ENCODE results near the gene RTEL1.

RTEL1 gene

DNA sequence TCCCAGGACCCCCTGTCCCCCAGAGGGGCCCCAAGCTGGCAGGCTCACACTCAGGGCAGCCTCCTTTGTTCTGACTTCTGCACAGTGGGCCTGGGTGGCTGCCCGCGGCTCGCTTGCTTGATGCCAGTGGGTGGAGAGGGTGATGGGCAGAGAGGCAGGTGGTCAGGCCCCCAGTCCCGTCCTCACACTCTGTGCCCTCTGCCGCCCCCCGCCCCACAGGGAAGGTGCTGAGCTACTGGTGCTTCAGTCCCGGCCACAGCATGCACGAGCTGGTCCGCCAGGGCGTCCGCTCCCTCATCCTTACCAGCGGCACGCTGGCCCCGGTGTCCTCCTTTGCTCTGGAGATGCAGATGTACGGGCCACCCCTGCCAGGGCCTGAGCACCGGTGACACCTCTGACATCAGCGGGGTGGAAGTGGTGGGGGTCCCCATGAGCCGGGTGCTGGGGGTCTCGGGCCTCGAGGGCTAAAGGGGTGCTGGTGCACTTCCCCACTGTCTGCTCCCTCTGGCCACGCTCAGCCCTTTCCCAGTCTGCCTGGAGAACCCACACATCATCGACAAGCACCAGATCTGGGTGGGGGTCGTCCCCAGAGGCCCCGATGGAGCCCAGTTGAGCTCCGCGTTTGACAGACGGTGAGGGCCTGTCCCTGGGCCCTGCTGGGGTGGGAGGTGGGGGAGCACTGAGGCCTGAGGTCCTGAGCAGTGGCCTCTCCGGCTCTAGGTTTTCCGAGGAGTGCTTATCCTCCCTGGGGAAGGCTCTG, 29.5 kb downstream of the RTEL1 start:
- no peak for DNase-seq (ENCODE audit: low read depth in 1 of 2, low spot score in 1 of 2)

- DNase-seq (ENCODE audit: low read depth in 1 of 2, low spot score in 1 of 2) = no peak
Observed at GRCh38 chr20:63688228-63689045, 30.3 kb downstream of the RTEL1 start.

DNA sequence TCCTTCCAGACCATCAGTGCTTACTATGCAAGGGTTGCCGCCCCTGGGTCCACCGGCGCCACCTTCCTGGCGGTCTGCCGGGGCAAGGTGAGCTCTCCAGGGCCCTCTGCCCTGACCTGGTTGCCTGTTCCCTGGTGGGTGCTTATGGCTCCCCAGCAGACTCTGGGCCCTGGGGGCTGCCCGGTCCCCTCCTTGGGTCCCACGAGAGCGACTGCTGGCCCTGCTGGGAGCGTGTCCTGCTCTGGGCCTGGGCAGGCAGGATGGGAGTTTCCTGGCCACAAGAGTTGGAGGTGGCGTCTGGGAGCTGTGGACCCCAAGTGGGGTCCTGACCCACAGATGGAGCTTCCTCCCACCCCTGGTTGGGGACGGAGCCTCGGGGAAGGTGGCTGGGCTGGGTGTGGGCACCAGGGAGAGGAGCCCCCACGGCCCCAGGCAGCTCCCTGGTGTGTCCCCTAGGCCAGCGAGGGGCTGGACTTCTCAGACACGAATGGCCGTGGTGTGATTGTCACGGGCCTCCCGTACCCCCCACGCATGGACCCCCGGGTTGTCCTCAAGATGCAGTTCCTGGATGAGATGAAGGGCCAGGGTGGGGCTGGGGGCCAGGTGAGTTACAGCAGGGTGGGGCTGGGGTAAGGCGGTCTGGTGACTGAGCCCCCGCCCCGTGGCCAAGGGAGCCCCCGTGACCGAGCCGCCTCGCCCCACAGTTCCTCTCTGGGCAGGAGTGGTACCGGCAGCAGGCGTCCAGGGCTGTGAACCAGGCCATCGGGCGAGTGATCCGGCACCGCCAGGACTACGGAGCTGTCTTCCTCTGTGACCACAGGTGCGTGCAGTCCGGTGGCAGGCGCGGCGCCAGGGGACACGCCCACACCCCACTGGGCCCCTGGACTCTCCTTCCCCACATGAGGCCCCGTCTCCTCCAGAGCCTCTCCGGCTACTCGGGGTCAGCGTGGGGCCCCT, 31.2 kb downstream of the RTEL1 start:
- DNase-seq (ENCODE audit: low read depth in 1 of 2, low spot score in 1 of 2) = no peak

DNA sequence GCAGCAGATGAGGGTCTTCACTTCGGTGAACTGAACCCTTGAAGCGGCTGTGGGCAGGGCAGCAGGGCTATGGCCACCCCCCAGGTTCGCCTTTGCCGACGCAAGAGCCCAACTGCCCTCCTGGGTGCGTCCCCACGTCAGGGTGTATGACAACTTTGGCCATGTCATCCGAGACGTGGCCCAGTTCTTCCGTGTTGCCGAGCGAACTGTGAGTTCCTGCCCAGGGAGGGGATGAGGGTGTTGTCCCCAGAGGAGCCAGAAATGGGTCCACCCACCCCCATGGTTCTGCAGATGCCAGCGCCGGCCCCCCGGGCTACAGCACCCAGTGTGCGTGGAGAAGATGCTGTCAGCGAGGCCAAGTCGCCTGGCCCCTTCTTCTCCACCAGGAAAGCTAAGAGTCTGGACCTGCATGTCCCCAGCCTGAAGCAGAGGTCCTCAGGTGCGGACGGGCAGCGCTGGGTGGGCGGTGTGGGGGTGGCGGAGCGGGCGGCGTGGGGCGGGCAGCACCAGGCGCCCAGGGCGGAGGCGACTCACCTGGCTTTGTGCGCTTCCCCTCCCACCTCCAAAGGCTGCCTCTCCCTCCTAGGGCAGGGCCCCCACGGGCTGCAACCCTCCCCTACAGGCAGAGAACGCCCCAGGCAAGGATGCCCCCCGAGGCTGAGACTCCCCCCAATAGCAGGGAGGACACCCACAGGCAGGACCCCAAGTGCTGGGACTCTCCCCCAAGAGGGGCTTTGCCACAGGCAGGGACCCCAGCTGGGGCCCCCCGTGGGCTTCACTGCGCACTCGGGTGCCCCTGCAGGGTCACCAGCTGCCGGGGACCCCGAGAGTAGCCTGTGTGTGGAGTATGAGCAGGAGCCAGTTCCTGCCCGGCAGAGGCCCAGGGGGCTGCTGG, 32.1 kb downstream of the RTEL1 start:
- DNase-seq (ENCODE audit: low read depth in 1 of 2, low spot score in 1 of 2) = no peak

DNA sequence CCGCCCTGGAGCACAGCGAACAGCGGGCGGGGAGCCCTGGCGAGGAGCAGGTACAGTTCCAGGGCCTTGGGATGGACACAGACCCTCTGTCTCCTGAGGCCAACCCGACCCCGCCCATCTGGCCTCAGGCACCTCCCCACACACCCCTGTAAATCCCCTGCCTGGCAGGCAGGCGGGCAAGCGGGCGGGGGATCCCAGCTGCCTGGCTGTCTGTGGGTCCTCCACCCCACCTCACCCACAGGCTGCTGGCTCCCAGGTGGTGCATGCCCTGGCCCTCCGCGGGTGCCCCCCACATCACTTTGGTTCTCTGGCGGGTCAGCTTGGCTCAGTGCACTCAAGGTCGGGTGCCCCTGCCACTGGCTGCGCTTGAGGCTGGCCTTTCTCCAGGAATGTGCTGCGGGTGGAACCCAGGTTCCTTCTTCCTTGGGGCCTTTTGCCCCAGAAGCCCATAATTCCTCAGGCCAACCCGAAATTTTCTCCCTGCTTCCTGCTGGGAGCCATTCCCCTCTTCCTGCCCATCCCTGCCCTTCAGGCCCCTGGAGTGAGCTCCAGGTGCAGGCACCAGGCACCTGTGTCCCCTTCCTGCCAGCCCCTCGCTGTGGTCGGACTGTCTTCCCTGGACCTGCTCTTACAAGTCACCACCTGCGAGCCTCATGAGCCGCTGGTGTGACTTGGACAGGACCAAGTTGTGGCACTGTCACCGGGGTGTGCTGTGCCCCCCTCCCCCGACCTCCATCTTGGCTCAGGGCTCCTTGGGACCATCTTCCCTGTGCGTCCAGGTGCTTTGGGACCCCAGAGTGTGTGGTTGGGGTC, 33.0 kb downstream of the RTEL1 start:
- DNase-seq (ENCODE audit: low read depth in 1 of 2, low spot score in 1 of 2) = no peak

GRCh38 chr20:63691711-63692435, 33.8 kb downstream of the RTEL1 start:
- no peak for DNase-seq (ENCODE audit: low read depth in 1 of 2, low spot score in 1 of 2)

DNA sequence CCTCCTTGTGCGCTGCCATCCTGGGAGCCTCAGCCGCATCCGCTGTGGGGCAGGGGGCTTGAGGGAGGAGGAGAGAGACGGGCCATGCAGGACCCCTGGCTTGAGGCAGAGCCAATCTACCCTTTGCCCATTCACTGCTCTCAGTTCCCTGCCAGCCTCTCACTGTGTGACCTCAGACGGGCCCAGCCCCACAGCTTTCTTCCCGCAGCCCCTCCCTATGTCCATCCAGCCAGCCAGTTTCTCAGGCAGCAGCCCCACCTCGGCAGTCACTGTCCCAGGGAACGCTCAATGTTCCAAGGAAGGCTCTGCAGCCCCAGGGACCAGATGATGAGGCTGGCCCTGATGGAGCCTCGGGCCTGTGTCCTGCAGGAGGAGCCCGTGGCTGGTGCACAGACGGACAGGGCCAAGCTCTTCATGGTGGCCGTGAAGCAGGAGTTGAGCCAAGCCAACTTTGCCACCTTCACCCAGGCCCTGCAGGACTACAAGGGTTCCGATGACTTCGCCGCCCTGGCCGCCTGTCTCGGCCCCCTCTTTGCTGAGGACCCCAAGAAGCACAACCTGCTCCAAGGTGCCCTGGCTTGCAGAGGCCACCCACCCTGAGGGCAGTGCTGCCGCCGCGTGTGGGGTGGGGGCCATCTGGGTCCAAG, 34.4 kb downstream of the RTEL1 start:
- DNase-seq (ENCODE audit: low read depth in 1 of 2, low spot score in 1 of 2) = no peak

DNA sequence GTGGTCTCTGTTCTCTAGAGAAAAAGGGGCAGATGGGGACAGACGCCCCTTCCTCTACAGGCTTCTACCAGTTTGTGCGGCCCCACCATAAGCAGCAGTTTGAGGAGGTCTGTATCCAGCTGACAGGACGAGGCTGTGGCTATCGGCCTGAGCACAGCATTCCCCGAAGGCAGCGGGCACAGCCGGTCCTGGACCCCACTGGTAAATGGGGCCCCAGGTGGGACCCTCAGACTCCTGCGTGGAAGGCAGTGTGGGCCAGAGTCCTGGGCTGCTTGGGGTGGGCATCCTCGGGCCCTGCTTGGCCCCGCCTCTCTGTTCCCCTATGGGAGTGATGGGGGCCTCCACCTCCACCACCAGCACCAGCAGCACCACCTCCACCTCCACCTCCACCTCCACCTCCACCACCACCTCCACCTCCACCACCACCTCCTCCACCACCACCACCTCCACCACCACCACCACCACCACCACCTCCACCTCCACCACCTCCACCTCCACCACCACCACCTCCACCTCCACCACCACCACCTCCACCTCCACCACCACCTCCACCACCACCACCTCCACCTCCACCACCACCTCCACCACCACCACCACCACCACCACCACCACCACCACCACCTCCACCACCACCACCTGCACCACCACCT, 35.1 kb downstream of the RTEL1 start:
- DNase-seq (ENCODE audit: low read depth in 1 of 2, low spot score in 1 of 2) = no peak

DNA sequence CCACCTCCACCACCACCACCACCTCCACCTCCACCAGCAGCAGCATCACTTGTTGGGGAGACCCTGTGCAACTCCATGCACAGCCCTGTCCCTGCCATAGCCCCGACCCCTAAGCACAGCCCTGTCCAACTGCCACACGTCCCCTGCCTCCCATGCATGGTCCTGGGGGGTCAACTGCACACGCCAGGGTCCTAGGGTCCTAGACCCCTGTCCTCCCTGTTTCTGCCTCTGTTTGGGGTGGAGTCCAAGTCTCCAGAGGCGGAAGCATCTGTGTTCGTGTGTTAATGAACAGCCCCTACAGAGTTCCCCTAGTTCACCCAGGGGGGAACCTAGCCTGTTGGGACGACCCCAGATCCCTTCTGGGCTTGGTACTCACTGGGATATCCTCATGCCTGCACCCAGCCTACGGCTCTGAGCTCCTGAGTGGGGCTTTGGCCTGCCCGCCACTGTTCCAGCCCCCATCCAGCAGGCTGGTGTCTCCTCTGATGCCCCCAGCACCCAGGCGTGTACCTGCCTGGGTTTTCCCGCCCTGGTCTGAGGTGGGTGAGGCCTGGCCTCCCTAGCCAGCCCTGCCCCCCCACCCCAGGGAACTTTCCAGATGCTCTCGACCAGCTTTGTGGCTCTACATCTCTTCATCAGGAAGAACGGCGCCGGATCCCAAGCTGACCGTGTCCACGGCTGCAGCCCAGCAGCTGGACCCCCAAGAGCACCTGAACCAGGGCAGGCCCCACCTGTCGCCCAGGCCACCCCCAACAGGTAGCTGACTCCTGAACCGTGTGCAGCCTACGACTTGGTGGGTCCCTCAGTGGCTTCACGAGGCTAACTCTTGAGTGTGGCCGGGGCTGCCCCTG, 35.8 kb downstream of the RTEL1 start:
- DNase-seq (ENCODE audit: low read depth in 1 of 2, low spot score in 1 of 2) = no peak

- no peak for DNase-seq (ENCODE audit: low read depth in 1 of 2, low spot score in 1 of 2)
Observed at GRCh38 chr20:63694584-63695423, 36.7 kb downstream of the RTEL1 start.

DNA sequence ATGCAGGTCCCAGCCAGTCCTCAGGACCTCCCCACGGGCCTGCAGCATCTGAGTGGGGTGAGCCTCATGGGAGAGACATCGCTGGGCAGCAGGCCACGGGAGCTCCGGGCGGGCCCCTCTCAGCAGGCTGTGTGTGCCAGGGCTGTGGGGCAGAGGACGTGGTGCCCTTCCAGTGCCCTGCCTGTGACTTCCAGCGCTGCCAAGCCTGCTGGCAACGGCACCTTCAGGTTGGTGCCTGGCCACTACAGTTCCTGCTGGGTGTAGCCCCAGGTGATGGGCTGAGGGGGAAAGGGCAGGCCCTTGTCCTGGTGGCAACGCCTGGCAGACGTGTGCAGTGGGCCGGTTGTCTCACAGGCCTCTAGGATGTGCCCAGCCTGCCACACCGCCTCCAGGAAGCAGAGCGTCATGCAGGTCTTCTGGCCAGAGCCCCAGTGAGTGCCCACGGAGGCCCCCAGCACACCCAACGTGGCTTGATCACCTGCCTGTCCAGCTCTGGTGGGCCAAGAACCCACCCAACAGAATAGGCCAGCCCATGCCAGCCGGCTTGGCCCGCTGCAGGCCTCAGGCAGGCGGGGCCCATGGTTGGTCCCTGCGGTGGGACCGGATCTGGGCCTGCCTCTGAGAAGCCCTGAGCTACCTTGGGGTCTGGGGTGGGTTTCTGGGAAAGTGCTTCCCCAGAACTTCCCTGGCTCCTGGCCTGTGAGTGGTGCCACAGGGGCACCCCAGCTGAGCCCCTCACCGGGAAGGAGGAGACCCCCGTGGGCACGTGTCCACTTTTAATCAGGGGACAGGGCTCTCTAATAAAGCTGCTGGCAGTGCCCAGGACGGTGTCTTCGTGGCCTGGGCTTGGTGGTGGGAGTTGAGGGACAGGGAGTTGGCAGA, 37.6 kb downstream of the RTEL1 start:
- DNase-seq (ENCODE audit: low read depth in 1 of 2, low spot score in 1 of 2) = no peak

DNA sequence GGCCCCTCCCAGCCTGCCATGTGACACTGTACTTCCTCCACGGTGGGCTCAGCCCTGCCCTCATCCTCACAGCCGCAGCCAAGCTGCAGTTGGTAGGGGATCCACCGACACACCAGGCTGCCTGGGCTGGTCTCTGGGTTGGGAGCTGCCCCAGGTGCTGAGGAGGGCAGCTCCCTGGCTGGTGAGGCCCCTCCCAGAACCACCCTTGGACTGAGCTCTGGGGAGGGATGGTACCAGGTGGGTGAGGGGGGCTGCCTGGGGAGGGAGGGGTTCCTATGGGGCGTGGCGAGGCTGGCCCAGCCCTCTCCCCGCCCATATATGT, 38.2 kb downstream of the RTEL1 start:
- no peak for DNase-seq (ENCODE audit: low read depth in 1 of 2, low spot score in 1 of 2)

DNA sequence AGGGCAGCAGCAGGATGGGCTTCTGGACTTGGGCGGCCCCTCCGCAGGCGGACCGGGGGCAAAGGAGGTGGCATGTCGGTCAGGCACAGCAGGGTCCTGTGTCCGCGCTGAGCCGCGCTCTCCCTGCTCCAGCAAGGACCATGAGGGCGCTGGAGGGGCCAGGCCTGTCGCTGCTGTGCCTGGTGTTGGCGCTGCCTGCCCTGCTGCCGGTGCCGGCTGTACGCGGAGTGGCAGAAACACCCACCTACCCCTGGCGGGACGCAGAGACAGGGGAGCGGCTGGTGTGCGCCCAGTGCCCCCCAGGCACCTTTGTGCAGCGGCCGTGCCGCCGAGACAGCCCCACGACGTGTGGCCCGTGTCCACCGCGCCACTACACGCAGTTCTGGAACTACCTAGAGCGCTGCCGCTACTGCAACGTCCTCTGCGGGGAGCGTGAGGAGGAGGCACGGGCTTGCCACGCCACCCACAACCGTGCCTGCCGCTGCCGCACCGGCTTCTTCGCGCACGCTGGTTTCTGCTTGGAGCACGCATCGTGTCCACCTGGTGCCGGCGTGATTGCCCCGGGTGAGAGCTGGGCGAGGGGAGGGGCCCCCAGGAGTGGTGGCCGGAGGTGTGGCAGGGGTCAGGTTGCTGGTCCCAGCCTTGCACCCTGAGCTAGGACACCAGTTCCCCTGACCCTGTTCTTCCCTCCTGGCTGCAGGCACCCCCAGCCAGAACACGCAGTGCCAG, 38.7 kb downstream of the RTEL1 start, which contains the start of gene TNFRSF6B:
Gene TNFRSF6B, plus strand, starts transcription at position 25 of the 729 bp plus-strand sequence. Its CDS starts 116 bp downstream, at position 141.
- DNase-seq (ENCODE audit: low read depth in 1 of 2, low spot score in 1 of 2) = no peak

- no peak for DNase-seq (ENCODE audit: low read depth in 1 of 2, low spot score in 1 of 2)
Observed at GRCh38 chr20:63697357-63697867, 39.3 kb downstream of the RTEL1 start.

Data from activated CD4-positive, alpha-beta T cell treated with anti-CD3 and anti-CD28 coated beads, Interleukin-2, amount 50 U/mL, for 24 hours (primary cell).